Measurements from ENCODE around the gene GNAT3. TPM values are rescaled to one million over a fixed set of nuclear protein-coding genes. Genes with fewer than 3 reads are reported as not detected.

Gene GNAT3
- total and polyA plus RNA-seq, 2 donors (not counting 3 experiments of a cell fraction or from before 2014, with no cell fraction given) = not detected

DNA sequence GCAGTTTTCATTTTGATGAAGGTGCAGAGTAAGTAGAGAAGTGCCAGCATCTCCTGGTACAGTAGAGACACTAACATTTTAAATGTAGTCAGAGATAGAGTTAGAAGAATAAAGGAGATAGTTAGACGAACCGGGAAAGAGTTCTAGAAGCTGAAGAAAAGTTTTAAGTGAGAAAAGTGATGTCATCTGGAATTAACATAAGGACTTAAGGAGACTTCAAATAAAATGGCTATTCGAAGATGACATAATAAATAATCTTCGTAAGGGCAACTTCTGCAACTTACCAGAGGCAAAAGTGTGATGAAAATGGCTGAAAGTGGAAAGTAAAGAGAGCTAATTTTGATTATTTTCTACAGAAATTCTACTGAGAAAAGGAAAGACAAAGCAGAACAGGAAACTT lies 20.4 kb downstream of the GNAT3 start:
- dilution Hi-C loops (cut with MboI; ENCODE audit: extremely low pct_ligation_motif_present, low sequenced_read_pairs) (no loop called here), intact Hi-C loops (cut with micrococcal nuclease) (no loop called here)
- Histone ChIP-seq H3K4me1 (ENCODE audit: control insufficient read depth, extremely low read depth, insufficient read depth, low read length) (no peaks in the 10 kb centered on the region), H3K79me2 (ENCODE audit: control insufficient read depth, insufficient read depth, low read length) (no peaks in the 10 kb centered on the region), H2AFZ (ENCODE audit: low read depth, low read length) (no peak overlapping the region), H3K9me3 (replicated peaks; ENCODE audit: control insufficient read depth, insufficient read depth, low read length) (no peaks in the 10 kb centered on the region), H3K27ac (ENCODE audit: insufficient read depth, low read depth, low read length) (no peak overlapping the region), H4K20me1 (replicated peaks; ENCODE audit: control insufficient read depth, extremely low read depth, insufficient read depth, low read length) (no peaks in the 10 kb centered on the region), H3K4me2 (ENCODE audit: insufficient read depth, low read length) (no peak overlapping the region), H3K9ac (replicated peaks; ENCODE audit: extremely low read depth, insufficient read depth, low read length) (no peak overlapping the region), H3K27me3 (ENCODE audit: control insufficient read depth in 2 of 2, insufficient read depth in 2 of 2, low read length in 2 of 2) (no peaks in the 10 kb centered on the region), H3K36me3 (ENCODE audit: control insufficient read depth in 2 of 2, extremely low read depth in 1 of 2, insufficient read depth in 2 of 2, low read length in 2 of 2) (no peaks in the 10 kb centered on the region), H3K4me3 (replicated peaks in 1 of 3; ENCODE audit: insufficient read depth in 1 of 3, low read depth in 1 of 3, low read length in 3 of 3) (no peak overlapping the region), H3K9me1 (replicated peaks; ENCODE audit: control insufficient read depth, extremely low read depth, insufficient read depth, low read length) (no peaks in the 10 kb centered on the region)
- TF ChIP-seq GATA2 (IDR thresholded peaks at IDR 0.05; ENCODE audit: insufficient read depth, insufficient read length, low read depth, low read length) (no peak), JUN (IDR thresholded peaks at IDR 0.05; ENCODE audit: borderline replicate concordance, insufficient read depth, insufficient read length, low read depth) (no peak), POLR2AphosphoS5 (IDR thresholded peaks at IDR 0.05; ENCODE audit: insufficient read depth, low read depth, low read length) (no peak), FOS (IDR thresholded peaks at IDR 0.05; ENCODE audit: borderline replicate concordance, insufficient read depth, low read length) (no peak), POLR2A (IDR thresholded peaks at IDR 0.05; ENCODE audit: low read depth, low read length) (no peak)
- DNase-seq (ENCODE audit: low read depth, low spot score) (no peak), FAIRE-seq (no peak)
- no TSS peak for BruUV-seq (replicated peaks)
- POLR2A ChIA-PET = no interaction called here
- CTCF ChIA-PET = interaction anchor here (1.6 kb wide), 1 partner anchor 14 kb away, joined by 3 read pairs; no protein-coding TSS in a partner anchor

DNA sequence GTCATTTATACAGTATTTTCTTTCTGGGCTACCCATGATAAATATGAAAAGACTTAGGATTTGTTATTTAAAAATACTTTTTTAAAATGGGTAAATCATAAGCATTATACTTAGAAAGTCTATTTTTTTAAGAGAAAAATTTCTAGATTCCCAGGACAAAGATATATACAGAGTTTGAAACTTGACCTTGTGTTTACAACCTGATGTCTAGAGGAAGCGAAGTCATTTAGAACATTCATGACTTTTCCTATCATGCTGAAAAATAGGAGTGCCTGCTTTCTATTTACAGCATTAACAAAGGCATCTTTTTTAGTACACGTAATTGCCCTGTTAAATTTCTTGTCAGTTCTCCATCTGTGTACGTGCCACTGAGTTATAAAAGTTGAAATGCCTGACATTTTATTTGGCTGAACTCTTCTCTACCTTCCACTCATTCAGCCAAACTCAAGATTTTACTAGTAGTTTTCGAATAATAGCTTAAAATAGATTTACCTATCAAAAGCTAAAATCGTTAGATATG lies 23.0 kb downstream of the GNAT3 start:
- no peak overlapping the region for H3K4me3 ChIP-seq (replicated peaks in 1 of 3; ENCODE audit: insufficient read depth in 1 of 3, low read depth in 1 of 3, low read length in 3 of 3)
- no peak overlapping the region for H3K27ac ChIP-seq (ENCODE audit: insufficient read depth, low read depth, low read length)
- no peaks in the 10 kb centered on the region for H3K27me3 ChIP-seq (ENCODE audit: control insufficient read depth in 2 of 2, insufficient read depth in 2 of 2, low read length in 2 of 2)
- ChIA-PET POLR2A (no interaction called here), CTCF (interaction anchor here (1.4 to 2.1 kb wide), 3 partner anchors 10 to 429 kb away, joined by 4 read pairs; no protein-coding TSS in a partner anchor)
- no peak for TF ChIP-seq FOS (IDR thresholded peaks at IDR 0.05; ENCODE audit: borderline replicate concordance, insufficient read depth, low read length)
- TF ChIP-seq, protein P1, sequence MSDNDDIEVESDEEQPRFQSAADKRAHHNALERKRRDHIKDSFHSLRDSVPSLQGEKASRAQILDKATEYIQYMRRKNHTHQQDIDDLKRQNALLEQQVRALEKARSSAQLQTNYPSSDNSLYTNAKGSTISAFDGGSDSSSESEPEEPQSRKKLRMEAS (IDR thresholded peaks at IDR 0.05; ENCODE audit: insufficient read depth, insufficient read length) = no peak
- BruUV-seq (replicated peaks) = no TSS peak
- no peaks in the 10 kb centered on the region for H3K79me2 ChIP-seq (ENCODE audit: control insufficient read depth, insufficient read depth, low read length)
- H3K9ac ChIP-seq (replicated peaks; ENCODE audit: extremely low read depth, insufficient read depth, low read length) = no peak overlapping the region
- intact Hi-C loops (cut with micrococcal nuclease) = no loop called here
- no peaks in the 10 kb centered on the region for H3K9me1 ChIP-seq (replicated peaks; ENCODE audit: control insufficient read depth, extremely low read depth, insufficient read depth, low read length)
- H4K20me1 ChIP-seq (replicated peaks; ENCODE audit: control insufficient read depth, extremely low read depth, insufficient read depth, low read length) = no peaks in the 10 kb centered on the region
- no peak overlapping the region for H3K4me2 ChIP-seq (ENCODE audit: insufficient read depth, low read length)
- no peak for DNase-seq (ENCODE audit: low read depth, low spot score)
- dilution Hi-C loops (cut with MboI; ENCODE audit: extremely low pct_ligation_motif_present, low sequenced_read_pairs) = no loop called here
- no peaks in the 10 kb centered on the region for H3K36me3 ChIP-seq (ENCODE audit: control insufficient read depth in 2 of 2, extremely low read depth in 1 of 2, insufficient read depth in 2 of 2, low read length in 2 of 2)
- H3K9me3 ChIP-seq (replicated peaks; ENCODE audit: control insufficient read depth, insufficient read depth, low read length) = no peaks in the 10 kb centered on the region
- FAIRE-seq = no peak
- H2AFZ ChIP-seq (ENCODE audit: low read depth, low read length) = no peak overlapping the region
- no peaks in the 10 kb centered on the region for H3K4me1 ChIP-seq (ENCODE audit: control insufficient read depth, extremely low read depth, insufficient read depth, low read length)

Data from endothelial cell of umbilical vein (primary cell).